Heart left ventricle (tissue), 13 donors: ENCODE results near the gene COL2A1.

Source experiments
- CTCF ChIP-seq, 12 donors: fragments of 200-600 bp; sonication (generic) in 4 of 12; IDR thresholded peaks; one replicate each; pipeline versions ENCODE4 v1.5.0 to v1.8.0; 2018 to 2022; ENCODE audit warnings: antibody characterized with exemption in 12 of 12, mild to moderate bottlenecking in 5 of 12
- POLR2A ChIP-seq, 2 donors: fragments of 450-650 bp; IDR thresholded peaks; one replicate each; pipeline ENCODE4 v1.6.1; 2017; ENCODE audit warnings: antibody characterized with exemption in 2 of 2, mild to moderate bottlenecking in 2 of 2, moderate library complexity in 2 of 2
- donor health status: ischemic (EF 13 %, LVEDD 7.1; RV severe dilation, severe dysfunction).
- donor health status: DM: no; HTN: yes; CAD: no.
- donor health status: DM: no; HTN: no; CAD: no.
- donor health status: ischemic (EF 25% LVEDD 6.9; RV normal size, moderate dysfunction).
- donor health status: ischemic (EF 25% LVEDD 5.7; RV mildly dilated, moderate dysfunction).
- donor health status: ischemic (EF 35%, LVEDD 5.7; RV mildly dilated, moderate dysfunction).
- donor health status: nonischemic (EF 11% LVEDD 7.7; RV severe dilation, severe dysfunction).
- donor health status: DM: yes; HTN: yes; CAD: no.
- donor health status: PGD.
- donor health status: ischemic (EF 29% LVEDD 5.4; RV normal size, mild dysfunction).
- donor health status: nonischemic (EF 23%, LVEDD 6.1; RV moderate dilation, normal function).

- TF ChIP-seq CTCF (IDR thresholded peaks at IDR 0.05) (no peak), POLR2A (IDR thresholded peaks at IDR 0.05) (no peak)
Observed at GRCh38 chr12:48043771-48044170, 39.5 kb upstream of the COL2A1 start.
